NCI-H1436 (cell line): Measurements from ENCODE around the gene ERFE.
"Not testable (repeated sequence)": the region's sequence is repeated elsewhere in the genome, so short reads cannot be mapped to it uniquely, and the experiment has no call there.

Experiments
- DNase-seq: peaks from one replicate; lab custom pipeline; 2025; lab: John Stamatoyannopoulos, UW

ERFE gene

GRCh38 chr2:238169048-238169707 is 10.4 kb downstream of the ERFE start:
- DNase-seq: no peak

DNA sequence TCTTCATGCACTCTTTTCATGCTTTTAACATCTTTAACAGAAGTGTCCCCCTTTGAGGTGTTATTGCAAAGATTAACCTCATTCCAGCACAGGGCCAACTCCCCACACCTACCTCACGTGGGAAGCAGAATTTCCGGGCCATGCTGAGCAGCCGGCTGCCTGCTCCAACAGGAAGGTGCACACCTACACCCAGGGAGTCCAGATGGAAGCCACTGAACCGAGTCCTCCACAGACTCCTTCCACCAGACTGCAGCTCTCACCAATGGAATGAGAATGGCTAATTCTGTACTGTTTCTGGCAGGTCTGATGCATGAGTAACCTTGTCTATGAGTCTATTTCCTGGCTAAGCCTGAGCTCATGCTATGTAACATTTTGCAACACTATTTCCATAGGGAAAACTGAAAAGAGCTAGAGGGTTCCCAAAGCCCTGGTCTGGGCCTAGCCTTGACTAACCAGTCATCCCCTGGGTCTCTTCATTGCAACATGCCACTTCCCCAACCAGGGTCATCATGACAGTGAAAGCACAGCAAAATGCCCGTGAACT is 11.0 kb downstream of the ERFE start:
- no peak for DNase-seq

DNA sequence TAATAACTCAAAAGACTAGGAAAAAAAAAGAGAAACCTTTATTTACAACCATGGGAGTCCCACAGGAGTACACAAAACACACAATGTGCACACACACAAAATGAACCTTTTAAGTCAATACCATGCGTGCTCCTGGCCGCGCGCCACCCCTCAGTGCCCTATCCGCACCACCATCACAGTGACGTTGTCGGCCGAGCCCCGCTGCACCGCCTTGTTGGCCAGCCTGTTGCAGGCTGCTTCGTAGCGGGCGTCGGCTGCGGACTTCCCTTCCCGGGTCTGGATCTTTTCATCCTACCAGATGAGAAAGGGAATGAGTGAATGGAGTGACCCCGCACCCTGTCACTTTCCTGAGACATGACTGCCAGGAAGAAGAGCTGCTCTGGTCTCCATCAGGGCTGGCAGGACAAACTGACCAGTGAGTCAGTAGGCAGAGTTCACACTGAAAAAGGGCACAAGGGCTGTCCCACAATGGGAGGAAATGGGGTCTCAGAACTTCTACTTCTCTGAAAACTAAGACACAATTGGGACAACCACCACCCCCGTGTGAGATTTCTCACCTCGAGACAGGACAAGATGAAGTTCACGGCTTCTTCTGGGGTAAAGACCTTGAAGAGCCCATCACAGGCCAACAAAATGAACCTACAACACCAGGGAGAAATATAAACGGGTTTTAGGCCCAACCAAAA is 11.8 kb downstream of the ERFE start:
- no peak for DNase-seq

GRCh38 chr2:238171072-238171431 is 12.3 kb downstream of the ERFE start:
- DNase-seq: not testable (repeated sequence)

DNA sequence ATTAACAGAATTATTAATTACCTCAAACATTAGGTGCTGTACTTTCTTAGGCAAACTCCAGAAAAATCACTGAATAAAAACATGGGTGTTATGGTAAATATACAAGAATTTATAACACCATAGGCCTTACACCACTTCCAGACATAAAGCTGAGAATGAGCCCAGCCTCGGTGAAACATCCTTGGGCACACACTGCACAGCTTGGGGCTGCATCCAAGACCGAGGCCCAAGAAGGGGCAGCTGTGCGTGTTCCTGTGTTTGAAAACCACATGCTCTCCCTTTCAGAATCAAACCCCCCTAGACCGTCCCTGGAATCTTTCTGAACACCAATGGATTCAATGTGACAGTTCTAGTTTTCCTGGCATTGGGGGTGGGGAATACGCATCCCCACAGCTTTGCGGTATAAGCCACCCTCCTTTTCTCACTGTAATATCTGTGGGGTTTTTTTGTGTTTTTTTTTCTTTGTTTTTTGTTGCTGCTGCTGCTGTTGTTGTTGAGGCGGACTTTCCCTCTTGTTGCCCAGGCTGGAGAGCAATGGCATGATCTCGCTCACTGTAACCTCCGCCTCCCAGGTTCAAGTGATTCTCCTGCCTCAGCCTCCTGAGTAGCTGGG is 12.9 kb downstream of the ERFE start:
- no peak for DNase-seq

DNA sequence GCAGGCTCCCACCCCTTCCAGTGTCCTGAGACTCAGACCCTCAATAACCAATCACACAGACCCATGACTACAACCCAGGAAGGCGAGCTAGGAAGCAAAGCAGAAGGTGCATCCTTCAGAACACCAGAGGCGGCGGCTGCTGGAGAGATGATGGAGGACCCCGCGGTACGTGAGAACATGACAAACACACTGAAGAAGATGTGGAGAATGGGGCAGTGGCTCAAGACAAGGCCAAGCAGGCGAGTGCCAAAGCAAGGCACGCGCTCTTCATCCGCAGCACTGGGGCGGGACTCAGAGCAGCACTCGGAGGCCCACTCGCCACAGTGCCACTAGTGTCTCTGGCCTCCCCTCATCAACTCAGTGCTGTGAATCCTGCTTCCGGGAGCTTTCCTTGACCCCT is 13.7 kb downstream of the ERFE start:
- DNase-seq: no peak

- no peak for DNase-seq
These were observed 14.9 kb downstream of the ERFE start for GRCh38 chr2:238173692-238174091.

GRCh38 chr2:238174291-238174690 is 15.5 kb downstream of the ERFE start:
- no peak for DNase-seq

DNA sequence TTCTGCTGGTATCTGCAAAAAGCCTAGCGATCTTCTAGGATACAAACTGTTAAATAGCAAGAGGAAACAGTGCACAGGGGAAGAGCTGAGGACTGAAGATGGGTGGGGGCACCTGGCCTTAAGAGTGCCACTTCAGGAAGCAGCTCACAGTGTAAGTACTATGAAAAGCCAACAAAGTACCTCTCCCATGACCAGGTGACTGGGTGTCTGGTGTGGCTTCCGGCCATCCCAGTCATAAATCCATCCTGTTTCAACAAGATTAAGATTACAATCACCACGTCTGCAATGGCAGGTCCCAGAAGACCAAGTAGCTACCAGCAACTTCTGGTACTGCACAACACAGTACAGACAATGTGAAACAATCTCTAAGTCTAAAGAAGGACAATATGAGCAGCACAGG is 15.9 kb downstream of the ERFE start:
- DNase-seq: no peak

GRCh38 chr2:238176613-238177012 is 17.8 kb downstream of the ERFE start:
- no peak for DNase-seq

- no peak for DNase-seq
These were observed 21.8 kb downstream of the ERFE start for GRCh38 chr2:238180554-238180953.

- no peak for DNase-seq
These were observed 23.6 kb downstream of the ERFE start for GRCh38 chr2:238182362-238182761.

DNA sequence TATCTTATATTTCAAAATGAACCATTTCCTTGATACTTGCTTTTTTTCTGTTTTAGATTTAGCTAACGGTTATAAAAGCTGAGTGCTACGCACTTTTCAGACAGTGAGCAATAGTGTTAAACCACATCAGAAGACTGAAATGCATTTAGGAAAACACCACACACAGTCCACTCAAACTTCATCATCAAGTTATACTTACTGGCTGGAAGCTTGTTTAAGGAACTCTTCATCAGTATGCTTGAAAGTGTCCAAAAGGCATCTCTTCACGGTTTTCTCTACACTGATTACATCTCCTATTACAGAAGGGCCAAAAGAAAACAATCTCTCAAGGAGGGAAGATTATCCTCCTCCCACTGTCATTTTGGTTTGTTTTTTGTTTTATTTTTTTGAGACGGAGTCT is 25.1 kb downstream of the ERFE start:
- no peak for DNase-seq

GRCh38 chr2:238187618-238188548 is 29.1 kb downstream of the ERFE start:
- DNase-seq: no peak

GRCh38 chr2:238190445-238190844 is 31.7 kb downstream of the ERFE start:
- no peak for DNase-seq

DNA sequence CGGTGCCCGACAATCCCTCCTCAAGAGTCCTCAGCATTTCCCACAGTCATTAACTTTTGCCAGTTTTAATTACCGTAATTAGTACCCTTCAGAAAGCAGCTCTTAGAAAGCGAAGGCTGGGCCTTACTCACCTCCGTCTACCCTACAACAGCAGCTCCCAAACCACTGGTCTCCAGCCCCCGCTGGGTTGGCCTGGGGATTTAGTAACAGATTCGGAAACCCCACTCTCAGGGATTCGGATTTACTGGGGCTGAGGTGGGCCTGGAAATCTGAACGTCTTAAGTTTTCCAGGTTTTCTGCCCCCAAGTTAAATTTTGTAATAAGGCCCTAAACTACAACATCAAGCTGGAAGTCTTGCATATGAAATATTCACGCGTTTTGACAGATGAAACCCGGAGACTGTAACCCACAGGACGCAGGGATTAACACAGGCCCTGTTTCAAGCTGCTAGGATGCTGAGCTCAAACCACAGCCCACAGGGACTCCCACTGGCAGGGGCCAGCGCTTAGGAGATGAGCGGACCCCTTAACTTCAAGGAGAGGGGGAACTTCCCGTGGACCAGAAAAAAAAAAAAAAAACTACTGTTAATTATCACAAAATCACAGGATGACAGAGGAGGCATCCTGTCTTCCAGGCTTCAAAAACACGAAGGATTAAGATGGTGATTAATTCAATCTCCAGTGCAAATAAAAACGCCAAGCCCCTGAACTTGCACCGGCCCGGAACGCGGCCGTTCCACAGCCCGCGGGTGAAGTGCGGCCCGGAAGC is 43.7 kb downstream of the ERFE start:
- DNase-seq: no peak

- DNase-seq: peak; percentile 87
These were observed 44.6 kb downstream of the ERFE start, which contains the start of gene ILKAP for GRCh38 chr2:238203094-238203972. ILKAP (minus strand) TSS chr2:238203695; CDS start chr2:238203553, 142 bp downstream.

GRCh38 chr2:238203973-238204683 is 45.4 kb downstream of the ERFE start:
- peak; percentile 63 for DNase-seq

DNA sequence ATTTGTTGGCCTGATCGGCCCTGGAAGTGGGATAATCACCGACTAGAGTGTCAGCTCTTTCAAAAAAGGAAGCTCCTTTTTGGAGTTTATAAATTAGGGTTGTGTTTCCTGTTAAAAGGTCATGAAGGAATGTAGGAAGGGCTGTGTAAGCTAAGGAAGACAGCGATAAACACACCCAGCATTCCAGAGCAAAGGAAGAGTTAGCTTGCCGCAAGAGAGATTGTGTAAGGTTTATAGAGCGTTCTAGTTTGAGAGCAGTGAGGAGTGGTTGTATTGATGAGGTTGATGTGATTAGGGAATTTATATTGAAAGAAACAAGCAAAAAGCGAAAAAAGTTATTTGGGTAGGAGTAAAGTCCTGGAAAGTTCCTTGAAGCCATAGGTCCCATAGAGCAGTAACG is 48.2 kb downstream of the ERFE start:
- DNase-seq: no peak
